GM21515 (cell line): ENCODE results near the gene MTURN.

Source experiments
- ATAC-seq: cut with Tn5 transposase; IDR thresholded peaks from one replicate; pipeline ENCODE4 v1.9.1; 2021; ENCODE audit not compliant: unreplicated experiment

Gene MTURN

GRCh38 chr7:30159698-30160143 lies 24.9 kb downstream of the MTURN start:
- ATAC-seq: peak; percentile 35

- no peak for ATAC-seq
Measured at GRCh38 chr7:30160329-30160728, 25.5 kb downstream of the MTURN start.

GRCh38 chr7:30162133-30162532 lies 27.3 kb downstream of the MTURN start:
- no peak for ATAC-seq

GRCh38 chr7:30162622-30163124 lies 27.9 kb downstream of the MTURN start:
- no peak for ATAC-seq

GRCh38 chr7:30163231-30163894 lies 28.6 kb downstream of the MTURN start:
- ATAC-seq: no peak

GRCh38 chr7:30164567-30164966 lies 29.8 kb downstream of the MTURN start:
- no peak for ATAC-seq

- ATAC-seq: no peak
Measured at GRCh38 chr7:30165590-30165989, 30.8 kb downstream of the MTURN start.

GRCh38 chr7:30166155-30166840 lies 31.5 kb downstream of the MTURN start:
- no peak for ATAC-seq

- no peak for ATAC-seq
Measured at GRCh38 chr7:30166841-30167235, 32.1 kb downstream of the MTURN start.

GRCh38 chr7:30167901-30168300 lies 33.1 kb downstream of the MTURN start:
- ATAC-seq: no peak

- ATAC-seq: no peak
Measured at GRCh38 chr7:30168835-30169573, 34.2 kb downstream of the MTURN start.

GRCh38 chr7:30169579-30169978 lies 34.8 kb downstream of the MTURN start:
- ATAC-seq: no peak

GRCh38 chr7:30170476-30171205 lies 35.9 kb downstream of the MTURN start:
- ATAC-seq: no peak

- ATAC-seq: no peak
Measured at GRCh38 chr7:30171766-30172447, 37.1 kb downstream of the MTURN start.

- ATAC-seq: no peak
Measured at GRCh38 chr7:30172451-30172850, 37.7 kb downstream of the MTURN start.

- ATAC-seq: no peak
Measured at GRCh38 chr7:30173058-30173897, 38.5 kb downstream of the MTURN start.

GRCh38 chr7:30175180-30175579 lies 40.4 kb downstream of the MTURN start:
- ATAC-seq: no peak

GRCh38 chr7:30175636-30176147 lies 40.9 kb downstream of the MTURN start:
- ATAC-seq: no peak

- ATAC-seq: no peak
Measured at GRCh38 chr7:30176463-30177109, 41.8 kb downstream of the MTURN start.
